Stimulated activated CD4-positive, alpha-beta T cell treated with anti-CD3 and anti-CD28 coated beads, TNF-alpha, amount 100 ng/mL, for 48 hours (primary cell): ENCODE data around the gene GABRR3.

Experiments
- DNase-seq, 3 donors: peaks; one replicate each; pipeline ENCODE4 v3.0.0-alpha.2; 2020; ENCODE audit warnings: low read depth in 3 of 3

Gene GABRR3

GRCh38 chr3:97990624-97991292, 44.4 kb downstream of the GABRR3 start:
- DNase-seq, result no peak

- no peak for DNase-seq
Observed at GRCh38 chr3:97988784-97989568, 46.1 kb downstream of the GABRR3 start.

GRCh38 chr3:97987306-97987705, 47.8 kb downstream of the GABRR3 start:
- DNase-seq, result no peak

DNA sequence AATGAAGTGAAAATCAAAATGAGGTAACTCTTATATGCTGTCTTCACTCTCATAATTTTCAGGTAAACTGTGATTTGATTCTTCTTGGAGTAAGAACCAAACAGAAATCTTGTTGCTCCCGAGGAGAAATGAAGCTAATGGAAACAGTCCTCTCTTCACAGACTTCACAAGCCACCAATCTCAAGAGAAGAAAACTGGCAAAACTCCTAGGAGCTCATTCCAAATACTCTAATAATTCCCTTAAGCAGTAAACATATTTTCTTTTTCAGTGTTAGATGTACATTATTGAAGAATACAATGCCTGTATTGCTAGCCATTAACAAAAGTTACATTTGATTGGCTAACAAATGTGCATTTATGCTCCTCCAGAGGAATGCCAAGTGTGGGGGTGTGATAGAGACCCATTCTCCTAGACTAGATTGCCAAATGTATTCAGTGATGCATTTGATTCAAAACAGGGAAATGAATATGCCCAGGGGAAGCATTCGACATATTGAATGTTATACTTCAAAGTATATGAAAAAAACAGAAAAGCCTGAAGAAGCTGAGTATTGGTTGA, 51.1 kb downstream of the GABRR3 start:
- DNase-seq, result no peak

DNA sequence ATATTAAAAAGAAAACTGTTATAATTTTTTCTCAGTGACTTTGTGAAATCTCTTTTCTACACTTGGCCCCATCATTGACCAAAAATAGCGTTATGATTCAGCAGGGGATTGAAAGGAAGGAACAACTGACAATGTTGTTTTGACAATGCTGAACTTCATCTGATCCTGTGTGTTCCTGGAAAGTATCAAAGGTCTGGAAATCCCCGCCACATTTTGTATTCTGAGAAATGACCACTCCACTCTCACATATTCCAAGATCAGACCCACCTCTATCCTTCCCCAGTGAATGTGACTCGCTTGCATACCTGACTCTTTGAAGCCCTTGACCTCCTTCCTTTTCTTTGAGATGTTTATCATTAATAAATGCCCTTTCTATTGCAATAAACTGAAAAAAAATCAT, 53.2 kb downstream of the GABRR3 start:
- no peak for DNase-seq

DNA sequence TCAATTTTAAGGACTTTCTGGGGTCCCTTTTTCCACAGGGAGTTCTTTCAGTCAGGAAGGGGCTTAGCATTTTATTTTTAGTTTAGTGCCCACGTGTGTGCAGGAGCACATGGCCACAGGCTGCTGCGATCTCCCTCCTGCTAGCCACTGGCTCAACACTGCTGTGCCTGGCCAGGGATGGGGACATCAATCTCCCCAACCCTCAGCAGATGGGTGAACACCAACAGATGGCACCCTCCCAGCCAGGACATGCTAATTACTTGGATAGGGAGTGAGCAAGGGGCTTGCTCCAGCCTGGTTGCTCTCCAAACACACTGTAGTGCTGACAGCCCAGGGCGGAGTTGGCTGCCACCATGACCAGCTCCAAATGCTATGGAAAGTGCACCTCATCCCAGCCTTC, 55.5 kb downstream of the GABRR3 start:
- DNase-seq, result no peak

DNA sequence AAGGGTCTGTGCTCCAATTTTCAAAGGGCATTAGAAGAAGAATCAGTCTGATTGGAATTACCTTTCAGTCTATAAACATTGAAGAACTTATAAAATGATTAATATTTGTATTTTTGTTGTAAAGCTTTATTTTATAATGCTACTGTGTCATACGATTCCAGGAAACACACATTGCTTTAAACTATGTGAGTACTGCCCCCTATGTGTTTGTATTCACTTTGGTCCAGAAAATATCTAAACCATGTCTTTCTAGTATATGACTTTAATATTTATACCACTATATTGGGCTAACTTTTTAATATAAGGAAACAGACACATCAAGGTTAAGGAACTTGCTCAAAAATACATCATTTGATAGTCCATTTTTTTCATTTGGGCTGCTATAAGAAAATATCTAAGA, 59.6 kb downstream of the GABRR3 start:
- no peak for DNase-seq

DNA sequence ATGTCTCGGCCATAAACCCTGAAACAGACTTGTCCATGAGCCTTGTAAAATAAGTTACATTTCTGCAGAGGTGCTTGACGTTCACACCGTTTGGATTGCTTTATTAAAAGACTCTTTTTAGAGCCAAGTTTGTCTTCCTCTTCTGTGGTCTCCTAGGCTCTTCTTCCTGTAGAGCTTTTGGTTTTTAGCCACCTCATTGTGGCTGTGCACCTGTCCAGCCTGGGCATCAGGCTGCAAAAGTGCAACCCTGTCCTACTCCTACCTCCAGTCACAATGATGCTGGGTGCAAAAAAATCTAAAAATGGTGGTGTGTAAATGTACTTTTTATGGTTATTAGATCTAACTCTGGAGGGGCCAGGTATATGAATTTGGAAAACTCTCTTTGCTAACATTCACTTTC, 60.1 kb downstream of the GABRR3 start:
- DNase-seq, result no peak

DNA sequence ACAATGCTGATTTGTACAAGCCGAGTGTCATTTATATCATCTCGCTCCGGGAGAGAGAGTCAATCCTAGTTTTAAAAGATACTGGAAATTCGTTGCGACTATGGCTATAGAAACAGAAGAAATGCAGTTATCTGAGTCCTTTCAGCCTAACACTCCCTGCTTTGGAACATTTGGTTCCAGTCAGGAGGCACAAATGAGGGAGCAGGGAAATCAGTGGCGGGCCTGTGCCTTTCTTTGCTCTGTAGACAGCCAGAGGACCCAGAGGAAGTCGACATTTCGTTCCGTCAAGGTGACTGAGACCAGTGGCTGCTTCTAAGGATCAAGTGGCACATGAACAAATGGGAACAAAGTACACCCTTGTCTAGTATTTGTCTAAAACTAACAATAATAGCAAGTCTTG, 62.1 kb downstream of the GABRR3 start:
- no peak for DNase-seq

- peak; percentile 52 to 71 (median 71) for DNase-seq
Observed at GRCh38 chr3:97971679-97972567, 63.2 kb downstream of the GABRR3 start, which contains the start of gene RIOX2. Gene RIOX2, minus strand, starts transcription at chr3:97972431. Its CDS starts 4,838 bp downstream, at chr3:97967593.

- no peak for DNase-seq
Observed at GRCh38 chr3:97970956-97971620, 64.0 kb downstream of the GABRR3 start.

DNA sequence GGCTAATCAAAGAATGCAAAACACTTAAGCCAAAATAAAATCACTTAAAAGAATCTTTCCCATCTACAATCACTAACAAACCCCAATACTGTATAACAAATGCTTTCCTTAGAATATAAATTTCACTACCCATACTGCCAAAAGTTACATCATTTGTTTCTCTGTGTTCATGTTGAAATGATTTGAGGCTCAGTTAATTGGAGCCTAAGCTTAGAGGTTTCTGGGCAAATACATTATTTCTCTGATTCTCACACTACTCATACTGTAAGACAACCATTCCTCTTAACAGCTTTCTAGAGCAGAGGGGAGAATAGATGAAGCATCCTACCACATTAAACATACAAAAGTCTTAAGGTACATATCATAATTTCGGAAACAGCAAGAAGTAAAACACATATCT, 65.0 kb downstream of the GABRR3 start:
- DNase-seq, result no peak

DNA sequence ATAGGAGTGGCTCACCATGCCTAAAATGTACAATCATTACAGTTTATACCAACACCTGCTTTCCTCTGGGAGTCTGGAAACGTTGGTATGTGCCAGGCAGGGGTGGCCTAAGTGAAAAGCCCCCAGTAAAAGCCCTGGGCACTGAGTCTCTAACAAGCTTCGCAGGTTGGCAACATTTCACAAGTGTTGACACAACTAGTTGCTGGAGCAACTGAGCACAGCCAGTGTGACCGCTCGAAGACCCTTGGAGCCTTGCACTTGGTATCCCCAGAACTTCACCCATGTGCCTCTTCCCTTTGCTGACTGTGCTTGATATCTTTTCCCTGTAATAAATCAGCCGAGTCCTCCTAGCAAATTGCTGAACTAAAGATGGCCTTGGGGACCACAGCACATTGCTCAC, 65.6 kb downstream of the GABRR3 start:
- DNase-seq, result no peak

DNA sequence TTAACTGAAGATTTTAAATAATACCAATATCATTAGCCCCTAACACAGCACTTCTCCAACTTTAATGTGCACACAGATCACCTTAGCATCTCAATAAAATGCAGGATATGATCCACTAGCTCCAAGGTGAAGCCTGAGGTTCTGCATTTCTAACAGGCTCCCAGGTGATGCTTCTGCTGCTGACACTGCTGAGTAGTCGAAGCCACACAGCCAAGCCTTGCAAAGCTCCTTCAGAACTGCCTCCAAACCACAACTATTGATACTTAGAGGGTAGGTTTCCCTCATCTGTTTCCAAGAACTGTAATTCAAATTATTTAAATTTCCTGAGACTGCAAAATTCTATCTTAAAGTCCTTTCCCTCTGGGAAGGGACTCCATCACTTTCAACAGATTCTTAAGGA, 66.7 kb downstream of the GABRR3 start:
- DNase-seq, result no peak

GRCh38 chr3:97967966-97968365, 67.1 kb downstream of the GABRR3 start:
- DNase-seq, result no peak

DNA sequence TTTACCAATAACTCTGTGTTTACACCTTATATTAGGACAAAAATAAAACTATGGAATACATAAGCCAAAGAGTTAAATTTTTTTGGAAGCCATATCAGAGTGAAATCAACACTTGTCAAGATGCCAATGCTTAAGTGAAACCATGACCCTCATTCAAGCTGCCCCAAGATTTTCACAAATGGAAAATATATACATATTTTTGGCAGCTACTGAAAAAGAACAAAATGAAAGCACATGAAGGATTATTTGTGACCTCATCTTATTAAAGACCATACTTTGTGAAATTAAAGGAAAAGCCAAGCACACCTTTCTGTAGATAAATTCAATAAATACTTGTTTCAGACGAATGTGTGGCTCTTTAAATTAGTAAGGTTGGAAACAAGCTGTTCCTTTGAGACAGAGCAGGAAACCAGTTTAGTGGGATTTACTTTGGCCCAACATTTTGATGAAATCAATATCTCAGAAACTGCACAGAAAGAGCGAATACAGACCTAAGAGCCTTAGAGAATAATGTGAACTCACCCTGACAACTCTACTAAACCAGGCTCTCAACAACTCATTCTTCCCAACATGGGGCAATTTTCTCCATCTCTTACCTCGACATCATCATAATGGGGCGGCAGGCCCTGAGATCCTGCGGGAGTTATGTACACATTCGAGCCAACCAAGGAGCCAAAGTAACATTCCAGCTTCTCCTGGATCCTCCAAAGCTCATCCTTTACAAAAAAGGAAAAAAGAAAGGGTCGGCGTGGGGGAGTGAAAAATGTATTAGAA, 73.9 kb downstream of the GABRR3 start:
- no peak for DNase-seq

GRCh38 chr3:97960551-97960950, 74.6 kb downstream of the GABRR3 start:
- no peak for DNase-seq

DNA sequence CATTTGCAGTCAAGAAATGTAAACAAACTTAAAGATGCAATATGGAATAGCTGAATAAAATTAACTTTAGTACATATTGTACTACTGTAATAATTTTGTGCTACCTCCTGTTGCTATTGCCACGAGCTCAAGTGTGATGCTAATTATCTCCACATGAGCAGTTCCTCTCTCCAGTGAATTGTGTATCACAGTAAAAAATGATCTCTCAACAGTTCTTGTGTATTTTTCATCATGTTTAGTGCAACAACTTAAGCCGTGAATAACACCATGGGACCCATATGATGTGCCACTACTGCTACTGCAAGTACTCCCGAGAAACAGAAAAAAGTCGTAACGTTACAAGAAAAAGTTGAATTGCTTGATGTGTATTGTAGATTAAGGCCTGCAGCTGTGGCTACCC, 75.2 kb downstream of the GABRR3 start:
- no peak for DNase-seq

- no peak for DNase-seq
Observed at GRCh38 chr3:97958796-97959195, 76.3 kb downstream of the GABRR3 start.

DNA sequence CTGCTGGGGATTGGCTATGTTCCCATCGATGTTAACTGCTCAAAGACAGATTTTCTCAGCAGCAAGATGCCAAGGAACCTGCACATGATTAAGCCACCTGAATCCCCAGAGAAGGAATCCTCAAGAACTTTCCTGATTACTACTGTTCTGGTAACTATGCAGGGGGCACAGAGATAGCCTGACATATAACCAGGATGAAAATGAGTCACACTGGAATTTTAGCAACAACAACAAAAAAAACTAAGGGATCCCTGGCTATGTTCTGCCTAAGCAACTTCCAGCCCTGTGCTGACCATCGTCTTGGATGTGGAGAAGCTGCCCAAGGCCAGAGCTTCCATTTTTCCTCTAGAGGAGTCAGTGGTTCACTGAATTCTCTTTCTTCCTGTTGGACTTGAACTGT, 76.7 kb downstream of the GABRR3 start:
- no peak for DNase-seq
